Measurements from ENCODE around the gene OBSL1.

OBSL1 gene

DNA sequence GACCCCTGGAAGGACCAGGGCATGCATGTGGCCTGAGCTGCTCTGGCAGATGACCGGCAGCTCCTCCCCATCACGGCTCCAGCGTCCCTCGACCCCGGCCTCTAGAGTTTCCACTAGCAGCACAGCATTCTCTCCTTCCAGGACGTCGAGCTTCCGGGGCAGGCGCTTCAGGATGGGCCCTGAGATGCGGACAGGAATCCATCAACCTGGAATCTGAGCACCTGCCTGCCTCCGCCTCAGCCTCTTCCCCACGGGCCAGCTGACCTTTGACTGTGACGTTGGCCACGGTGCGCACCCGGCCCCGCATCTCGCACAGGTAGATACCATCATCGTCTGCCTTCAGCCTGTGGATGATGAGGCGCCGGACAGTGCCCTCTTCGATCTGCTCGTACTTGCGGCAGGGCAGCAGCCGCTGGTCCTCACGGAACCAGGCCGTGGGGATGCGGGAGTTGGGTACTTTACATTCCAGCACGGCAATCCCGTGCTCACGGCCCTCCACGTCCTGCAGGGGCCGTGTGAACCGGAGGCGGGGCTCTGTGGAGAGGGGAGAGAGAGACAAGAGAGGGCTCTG lies 3.5 kb downstream of the OBSL1 start:
- in situ Hi-C loops (cut with HindIII; ENCODE audit: low sequenced_read_pairs) = no loop called here

GRCh38 chr2:219567131-219567530 lies 4.2 kb downstream of the OBSL1 start:
- in situ Hi-C loops (cut with HindIII; ENCODE audit: low sequenced_read_pairs) = no loop called here

- in situ Hi-C loops (cut with HindIII; ENCODE audit: low sequenced_read_pairs) = no loop called here
Measured at GRCh38 chr2:219566640-219567039, 4.7 kb downstream of the OBSL1 start.

DNA sequence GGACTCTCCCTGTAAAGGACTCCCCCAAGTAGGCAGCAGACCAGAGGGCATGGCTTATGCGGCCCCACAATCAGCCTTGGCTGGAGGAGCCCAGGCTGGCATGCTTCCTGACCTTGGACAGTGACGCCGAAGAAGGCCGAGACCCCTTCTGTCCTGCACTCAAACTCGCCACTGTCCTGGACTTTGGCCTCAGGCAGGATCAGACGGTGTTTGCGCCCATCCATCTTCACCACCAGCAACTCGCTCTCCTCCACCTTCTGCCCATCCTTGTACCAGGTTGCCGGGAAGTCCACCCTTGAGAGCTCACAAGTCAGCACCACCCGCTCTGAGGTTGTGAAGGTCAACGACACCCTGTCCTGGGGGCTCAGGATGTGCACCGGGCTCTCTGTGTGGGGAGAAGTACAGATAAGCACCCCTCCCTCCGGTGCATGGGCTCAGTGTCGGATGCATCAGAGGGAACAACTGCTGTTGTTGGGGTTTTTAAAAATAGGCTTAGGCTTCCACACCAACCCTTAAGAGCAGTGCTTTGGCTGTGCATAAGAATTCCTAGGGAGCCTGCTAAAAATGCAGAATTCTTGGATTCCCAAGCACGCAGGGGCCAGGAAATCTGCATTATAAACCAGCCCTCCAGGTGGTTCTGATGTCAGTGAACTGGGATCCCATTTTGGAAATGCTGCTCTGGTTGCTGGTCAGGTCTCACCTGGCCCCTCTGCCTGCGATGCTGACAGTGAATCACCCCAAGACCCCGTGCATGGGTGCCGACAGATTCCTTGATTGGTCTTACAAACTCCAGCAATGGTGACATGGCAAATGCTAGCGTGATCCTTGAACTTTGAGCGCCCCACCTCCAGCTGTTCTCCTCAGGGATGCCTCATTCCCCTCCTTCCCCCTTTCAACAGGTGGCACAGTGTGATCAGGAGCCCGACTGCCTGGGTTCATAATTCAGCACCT lies 5.9 kb downstream of the OBSL1 start:
- in situ Hi-C loops (cut with HindIII; ENCODE audit: low sequenced_read_pairs) = no loop called here

DNA sequence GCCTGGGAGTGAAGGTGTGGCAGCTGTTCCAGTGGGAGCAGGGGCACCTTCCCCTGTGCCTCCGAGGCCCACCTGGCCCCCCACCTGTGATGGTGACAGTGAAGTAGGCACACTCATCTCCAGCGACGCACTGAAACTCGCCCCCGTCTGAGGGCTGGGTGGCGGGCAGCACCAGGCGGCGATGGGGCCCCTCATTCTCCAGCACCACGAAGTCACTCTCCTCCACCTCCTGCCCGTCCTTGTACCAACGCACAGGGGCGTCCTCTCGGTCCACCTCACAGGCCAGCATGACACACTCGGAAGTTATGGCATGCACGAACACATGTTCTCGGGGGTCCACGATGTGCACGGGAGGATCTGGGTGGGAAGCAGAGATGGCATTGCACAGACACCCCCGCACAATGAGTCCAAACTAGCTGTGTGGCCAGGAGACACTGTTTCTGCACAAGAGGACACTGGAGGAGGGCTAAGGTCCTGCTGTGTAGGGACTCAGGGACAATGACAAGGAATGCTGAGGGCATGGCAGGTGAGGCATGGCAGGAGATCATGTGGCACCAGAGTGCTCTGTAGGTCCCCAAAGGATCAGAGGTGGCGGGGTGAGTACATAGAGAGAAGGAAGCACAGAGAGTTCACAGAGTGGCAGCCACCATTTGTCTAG lies 7.9 kb downstream of the OBSL1 start:
- in situ Hi-C loops (cut with HindIII; ENCODE audit: low sequenced_read_pairs) = no loop called here

- in situ Hi-C loops (cut with HindIII; ENCODE audit: low sequenced_read_pairs) = no loop called here
Measured at GRCh38 chr2:219562049-219563020, 9.0 kb downstream of the OBSL1 start.

- in situ Hi-C loops (cut with HindIII; ENCODE audit: low sequenced_read_pairs) = no loop called here
Measured at GRCh38 chr2:219561179-219562048, 9.9 kb downstream of the OBSL1 start.

- in situ Hi-C loops (cut with HindIII; ENCODE audit: low sequenced_read_pairs) = no loop called here
Measured at GRCh38 chr2:219560893-219561178, 10.5 kb downstream of the OBSL1 start.

DNA sequence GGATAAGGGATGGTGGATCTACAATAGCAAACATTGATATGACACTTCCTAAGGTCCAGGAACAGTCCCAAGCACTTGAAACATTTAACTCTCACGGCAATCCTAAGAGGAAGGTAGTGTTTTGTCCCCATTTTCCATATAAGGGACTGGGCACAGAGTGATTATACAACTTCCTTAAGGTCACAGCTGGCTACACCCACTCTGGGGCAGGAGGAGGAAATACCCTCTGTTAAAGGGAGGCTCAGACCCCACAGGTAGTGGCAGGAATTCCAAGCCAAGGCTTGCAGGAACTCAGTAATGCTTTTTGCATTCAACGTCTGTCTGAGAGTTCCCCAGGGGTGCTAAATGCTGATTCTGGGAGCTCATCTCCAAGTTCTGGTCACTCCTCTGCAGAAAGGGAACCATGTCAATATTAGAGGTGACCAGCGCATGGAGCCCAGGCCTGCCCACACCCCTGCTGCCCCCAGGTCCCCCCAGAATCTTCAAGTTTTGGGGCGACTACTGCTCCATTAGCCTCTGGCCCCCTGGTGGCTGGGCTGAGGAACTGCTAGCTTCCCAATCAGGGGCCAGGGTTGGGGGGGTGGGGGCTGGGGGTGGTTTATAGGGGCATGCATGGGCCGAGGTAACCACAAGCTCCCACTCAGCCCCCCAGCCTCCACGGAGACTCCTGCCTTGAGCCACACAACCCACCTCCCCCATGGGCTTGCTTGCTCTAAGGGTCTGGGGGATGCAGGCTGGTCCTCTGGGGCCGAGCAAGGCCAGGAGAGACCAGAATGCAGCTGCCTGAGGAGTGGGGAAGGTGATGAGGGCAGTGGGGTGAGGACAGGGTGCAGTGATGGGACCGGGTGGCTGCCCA lies 11.1 kb downstream of the OBSL1 start:
- in situ Hi-C loops (cut with HindIII; ENCODE audit: low sequenced_read_pairs) = no loop called here

DNA sequence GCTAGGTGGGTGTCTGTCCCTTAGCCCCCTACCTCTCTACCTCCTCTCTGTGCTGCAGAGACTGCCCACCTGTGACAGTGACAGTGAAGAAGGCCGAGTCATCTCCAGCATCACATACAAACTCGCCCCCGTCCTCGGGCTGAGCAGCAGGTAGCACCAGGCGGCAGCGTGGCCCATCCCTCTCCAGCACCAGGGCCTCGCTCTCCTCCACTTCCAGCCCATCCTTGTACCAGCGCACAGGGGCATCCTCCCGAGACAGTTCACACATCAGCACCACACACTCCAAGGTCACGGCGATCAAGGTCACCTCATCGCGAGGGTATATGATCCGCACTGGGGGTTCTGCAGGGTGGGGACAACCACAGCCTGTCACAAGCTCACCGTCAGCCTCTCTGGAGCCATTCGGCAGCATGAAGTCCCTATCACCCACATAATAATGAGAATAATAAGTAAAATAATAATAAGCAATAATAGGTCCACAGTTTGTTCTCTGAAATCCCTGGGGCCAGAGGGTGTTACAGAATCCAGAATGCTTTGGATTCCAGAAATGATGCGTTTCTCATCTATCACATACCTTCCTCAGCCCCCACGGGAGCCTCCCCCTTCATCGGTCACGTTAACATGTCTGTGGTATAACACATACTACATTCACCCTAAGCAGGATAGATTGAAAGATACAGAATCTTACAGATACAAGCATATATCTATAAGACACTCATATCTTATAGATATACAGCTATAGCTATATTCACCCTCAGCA lies 12.0 kb downstream of the OBSL1 start:
- in situ Hi-C loops (cut with HindIII; ENCODE audit: low sequenced_read_pairs) = no loop called here

DNA sequence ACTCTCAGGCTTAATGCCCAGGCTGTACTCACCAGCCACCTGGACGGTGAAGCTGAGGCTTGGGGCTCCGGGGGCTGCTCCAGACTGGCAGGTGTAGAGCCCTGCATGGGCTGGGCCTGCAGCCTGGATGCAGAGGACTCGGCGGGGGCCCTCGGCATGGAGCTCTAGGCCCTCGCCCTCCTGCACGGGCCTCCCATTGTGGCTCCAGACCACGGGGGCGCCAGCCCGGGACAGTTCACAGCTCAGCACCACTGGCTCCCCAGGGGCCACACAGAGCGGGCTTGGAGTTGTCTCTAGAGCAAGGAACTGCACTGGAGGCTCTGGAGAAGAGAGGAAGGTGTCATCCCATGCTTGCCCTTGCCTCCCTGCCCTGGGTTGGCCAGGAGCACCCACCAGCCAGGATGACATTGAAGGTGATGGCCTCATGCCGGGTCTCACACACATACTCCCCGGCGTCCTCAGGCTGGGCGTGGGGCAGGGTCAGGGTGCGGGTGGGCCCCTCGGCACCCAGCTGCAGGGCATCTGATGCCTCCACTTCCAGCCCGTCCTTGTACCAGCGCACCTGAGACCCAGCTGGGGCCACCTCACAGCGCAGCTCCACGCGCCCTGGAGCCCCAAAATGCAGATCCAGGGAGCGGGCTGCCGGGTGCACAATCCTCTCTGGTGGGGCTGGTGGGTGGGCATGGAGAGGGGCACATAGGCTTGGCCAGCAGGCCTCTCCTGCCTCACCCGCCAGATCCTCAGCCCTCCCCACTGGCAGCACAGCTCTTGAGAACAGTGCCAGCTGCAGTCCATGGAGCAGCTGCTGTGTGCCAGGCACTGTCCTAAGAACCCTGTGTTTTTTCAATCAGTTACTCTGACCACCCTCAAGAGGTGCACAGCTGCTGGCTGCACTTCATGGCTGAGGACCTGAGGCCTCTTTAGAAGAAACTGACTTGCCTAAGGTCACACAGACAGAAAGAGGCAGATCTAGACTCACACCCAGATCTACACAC lies 13.3 kb downstream of the OBSL1 start:
- in situ Hi-C loops (cut with HindIII; ENCODE audit: low sequenced_read_pairs) = no loop called here

GRCh38 chr2:219557320-219557719 lies 14.0 kb downstream of the OBSL1 start:
- in situ Hi-C loops (cut with HindIII; ENCODE audit: low sequenced_read_pairs) = no loop called here

GRCh38 chr2:219556413-219556812 lies 14.9 kb downstream of the OBSL1 start:
- in situ Hi-C loops (cut with HindIII; ENCODE audit: low sequenced_read_pairs) = no loop called here

GRCh38 chr2:219555956-219556355 lies 15.4 kb downstream of the OBSL1 start:
- in situ Hi-C loops (cut with HindIII; ENCODE audit: low sequenced_read_pairs) = no loop called here

GRCh38 chr2:219554350-219554749 lies 17.0 kb downstream of the OBSL1 start:
- in situ Hi-C loops (cut with HindIII; ENCODE audit: low sequenced_read_pairs) = no loop called here

GRCh38 chr2:219553463-219553963 lies 17.8 kb downstream of the OBSL1 start:
- in situ Hi-C loops (cut with HindIII; ENCODE audit: low sequenced_read_pairs) = no loop called here

- in situ Hi-C loops (cut with HindIII; ENCODE audit: low sequenced_read_pairs) = no loop called here
Measured at GRCh38 chr2:219553168-219553417, 18.2 kb downstream of the OBSL1 start.

Measured in DLD1 (cell line).